GM12878 (cell line): Measurements from ENCODE around the gene MKX. TPM values are rescaled to one million over a fixed set of nuclear protein-coding genes. Genes with fewer than 3 reads are reported as not detected.

Experiments
- ATAC-seq: fragments of 200-7000 bp; cut with Tn5 transposase; 3 replicates; pipeline ENCODE4 v1.9.1; 2020; ENCODE audit warnings: mild to moderate bottlenecking, moderate library complexity
- BruUV-seq: library from RNA; stranded (reverse); fragments of 400-500 nt; replicated peaks from 2 replicates; lab custom pipeline; 2021; lab: Mats Ljungman, UMichigan
- CTCF ChIA-PET: fragments of 300-600 bp; sonication (Branson Sonifier 250); formaldehyde crosslinking; extraction: SDS; loops from one replicate; lab custom pipeline; 2021; ENCODE audit warnings: inconsistent platforms; lab: Yijun Ruan, JAX
- POLR2A ChIA-PET: fragments of 350-600 bp; formaldehyde crosslinking; extraction: SDS; loops from one replicate; lab custom pipeline; 2021; ENCODE audit warnings: inconsistent platforms; lab: Charles Lee
- RAD21 ChIA-PET: fragments of 300-600 bp; sonication (Branson Sonifier 250); formaldehyde crosslinking; loops from one replicate; lab custom pipeline; 2023; ENCODE audit warnings: antibody characterized with exemption; ENCODE audit not compliant: unreplicated experiment; lab: Charles Lee
- SMC1A ChIA-PET: fragments of 300-600 bp; sonication (Branson Sonifier 250); formaldehyde crosslinking; loops from one replicate; lab custom pipeline; 2023; ENCODE audit not compliant: unreplicated experiment, uncharacterized antibody; lab: Charles Lee
- DNase-seq: peaks from one replicate; pipeline ENCODE4 v3.0.0-alpha.2; 2011; ENCODE audit warnings: low read depth, low spot score
- FAIRE-seq: peaks from 3 replicates; lab custom pipeline; 2011; peaks lifted over from hg19 to GRCh38; lab: Jason Lieb, UNC
- H2AFZ ChIP-seq: 2 replicates; pipeline ENCODE4 v1.6.0; 2011; ENCODE audit warnings: low read depth, low read length, control low read depth; ENCODE audit not compliant: control insufficient read depth
- H3K27ac ChIP-seq: 2 replicates; pipeline ENCODE4 v1.5.1; 2011; ENCODE audit warnings: control low read depth; ENCODE audit not compliant: control insufficient read depth, insufficient read depth
- H3K27me3 ChIP-seq, 2 experiments: replicated peaks in 1 of 2; 2 replicates each; pipeline versions ENCODE4 v1.6.0 to v1.6.1; 2011; ENCODE audit warnings: low read length in 1 of 2; ENCODE audit not compliant: control insufficient read depth in 2 of 2, insufficient read depth in 2 of 2
- H3K36me3 ChIP-seq, 2 experiments: 2 replicates each; pipeline ENCODE4 v1.5.1; 2011; ENCODE audit warnings: low read length in 1 of 2; ENCODE audit not compliant: control insufficient read depth in 2 of 2, insufficient read depth in 2 of 2
- H3K4me1 ChIP-seq: 2 replicates; pipeline ENCODE4 v1.6.1; 2011; ENCODE audit warnings: mild to moderate bottlenecking, low read length, moderate library complexity, mixed read lengths; ENCODE audit not compliant: control insufficient read depth, insufficient read depth
- H3K4me2 ChIP-seq: 2 replicates; pipeline ENCODE4 v1.6.0; 2011; ENCODE audit warnings: control low read depth; ENCODE audit not compliant: control insufficient read depth, insufficient read depth
- H3K4me3 ChIP-seq: fragments of 200-600 bp; sonication (generic); 2 replicates; pipeline ENCODE4 v1.5.1; 2016
- H3K79me2 ChIP-seq: 2 replicates; pipeline ENCODE4 v1.6.0; 2011; ENCODE audit warnings: low read length; ENCODE audit not compliant: control insufficient read depth, insufficient read depth
- H3K9ac ChIP-seq: 2 replicates; pipeline ENCODE4 v1.8.0; 2011; ENCODE audit warnings: low read length, control low read depth, mixed read lengths; ENCODE audit not compliant: control insufficient read depth, insufficient read depth
- H3K9me3 ChIP-seq: replicated peaks from 3 replicates; pipeline ENCODE4 v1.5.1; 2011; ENCODE audit warnings: mild to moderate bottlenecking, low read length; ENCODE audit not compliant: control insufficient read depth, insufficient read depth
- H4K20me1 ChIP-seq: 2 replicates; pipeline ENCODE4 v1.6.0; 2011; ENCODE audit not compliant: control insufficient read depth, insufficient read depth
- ATF3 ChIP-seq: IDR thresholded peaks from 2 replicates; pipeline ENCODE4 v1.6.1; 2011; ENCODE audit warnings: low read depth, mild to moderate bottlenecking, low read length, moderate library complexity, borderline replicate concordance; ENCODE audit errors: extremely low read depth
- GABPA ChIP-seq: IDR thresholded peaks from 2 replicates; pipeline ENCODE4 v1.6.1; 2014; ENCODE audit warnings: antibody characterized with exemption, low read depth, mild to moderate bottlenecking, inconsistent platforms
- POU2F2 ChIP-seq: IDR thresholded peaks from 3 replicates; pipeline ENCODE4 v1.6.1; 2011; ENCODE audit warnings: low read depth, mild to moderate bottlenecking, low read length, borderline replicate concordance
- SREBF2 ChIP-seq: IDR thresholded peaks from 2 replicates; pipeline ENCODE4 v1.6.1; 2012; ENCODE audit warnings: mild to moderate bottlenecking, low read length
- SUPT20H ChIP-seq: IDR thresholded peaks from 2 replicates; pipeline ENCODE4 v1.6.1; 2011; ENCODE audit warnings: low read depth, mild to moderate bottlenecking, low read length, moderate library complexity, borderline replicate concordance; ENCODE audit not compliant: control insufficient read depth
- WGBS: methylation state at CpG from one replicate; pipeline ENCODE4 v1.1.6; 2016; ENCODE audit warnings: low lambda C conversion rate; ENCODE audit not compliant: insufficient replicate concordance, insufficient coverage; ENCODE audit errors: missing lambda C conversion rate; 5-methylcytosine and 5-hydroxymethylcytosine counted together
- in situ Hi-C: fragments of 300-500 bp; cut with MboI; formaldehyde crosslinking; loops from 9 replicates; pipeline ENCODE4 v1.14.3; 2018; ENCODE audit warnings: mixed read lengths
- intact Hi-C: fragments of 100-400 bp; cut with micrococcal nuclease; formaldehyde crosslinking; loops from one replicate; pipeline ENCODE4 v1.14.2; 2022; ENCODE audit not compliant: unreplicated experiment
- polyA plus RNA-seq, 11 experiments: library from polyadenylated mRNA; depleted of rRNA in 4 of 11; unstranded in 6 of 11; stranded (reverse) in 5 of 11; fragments of >200 nt; fragmentation: Nextera tagmentation in 4 of 11; fragmentation: Illumina TruSeq in 1 of 11; extraction: Ambion mirVana in 4 of 11; extraction: Trizol in 1 of 11; gene quantifications; 1 replicate in 1 of 11; 2 replicates in 10 of 11; pipeline versions ENCODE4 v1.2.1 to v1.2.3, GENCODE V29; 2011 to 2016; ENCODE audit warnings: inconsistent platforms in 2 of 11, missing spikeins in 2 of 11, low read depth in 1 of 11
- total RNA-seq, 4 experiments: library from RNA; depleted of rRNA in 3 of 4; stranded (reverse); fragments of >200 nt in 3 of 4; fragmentation: Illumina TruSeq in 1 of 4; extraction: Trizol in 1 of 4; gene quantifications; 2 replicates each; pipeline versions ENCODE4 v1.2.1 to v1.2.3, GENCODE V29; 2013 to 2021

MKX gene
- total and polyA plus RNA-seq, 10 of the 15 experiments (the other 5 are each of a cell fraction or from before 2014, with no cell fraction given), result not detected

DNA sequence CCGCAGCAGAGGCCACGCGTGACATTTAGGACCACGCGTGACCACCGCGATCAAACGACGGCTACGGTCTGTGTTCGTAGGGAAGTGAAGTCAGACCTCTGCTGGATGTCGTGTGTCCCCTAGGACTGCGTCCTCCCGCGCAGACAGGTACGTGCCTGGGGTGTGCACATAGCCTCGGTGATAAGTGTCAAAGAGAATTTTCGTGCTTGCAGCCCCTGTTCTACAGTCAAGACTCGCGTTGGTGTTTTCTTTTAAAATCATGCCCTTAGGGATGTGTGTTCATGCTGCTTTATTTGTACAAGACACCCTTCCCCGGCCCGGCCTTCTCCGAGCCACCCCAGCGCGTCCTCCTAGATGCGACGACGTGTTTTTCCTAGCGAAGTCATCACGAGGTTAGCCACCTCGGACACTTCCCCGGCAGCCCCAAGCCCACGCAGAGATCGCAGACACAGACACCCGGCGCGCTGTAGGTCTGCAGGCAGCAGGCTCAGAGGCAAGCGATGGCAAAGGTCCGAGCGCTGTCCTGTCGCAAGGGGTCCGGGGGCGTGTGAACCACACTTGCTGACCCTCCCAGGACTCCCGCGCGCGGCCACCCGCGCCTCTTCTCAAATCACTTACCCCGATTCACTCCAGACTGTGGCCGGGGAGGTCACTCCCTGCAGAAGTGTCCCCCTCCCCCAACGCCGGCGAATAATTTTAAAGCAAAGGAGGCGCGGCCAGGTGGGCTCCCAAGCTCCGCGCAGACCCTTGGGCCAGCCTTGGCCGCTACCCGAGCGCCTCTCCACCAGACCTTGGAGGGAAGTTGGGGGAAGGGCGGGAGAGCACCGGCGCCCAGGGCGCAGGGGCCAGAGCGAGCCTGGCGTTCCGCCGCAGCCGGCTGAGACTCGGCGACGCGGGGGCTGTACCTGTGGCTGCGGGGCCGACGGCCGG, 552 bp downstream of the MKX start:
- Histone ChIP-seq H2AFZ (no peak overlapping the region), H3K4me2 (no peak overlapping the region), H3K9ac (no peak overlapping the region), H3K9me3 (peaks cover 14% of the 10 kb centered on the region; the same call in 2 of the 3 replicates), H3K36me3 (no peaks in the 10 kb centered on the region), H3K4me1 (no peaks in the 10 kb centered on the region), H3K79me2 (no peaks in the 10 kb centered on the region), H3K27ac (no peak overlapping the region), H4K20me1 (no peaks in the 10 kb centered on the region), H3K4me3 (no peak overlapping the region), H3K27me3 (peaks cover 12 to 51% of the 10 kb centered on the region in 2 experiments)
- POLR2A ChIA-PET, result no interaction called here
- no peak for DNase-seq
- no TSS peak for BruUV-seq
- no peak for FAIRE-seq
- in situ Hi-C loops, result loop anchor here (25.0 kb wide), 1 partner anchor 642 kb away; no protein-coding TSS in a partner anchor
- RAD21 ChIA-PET, result no interaction called here
- SMC1A ChIA-PET, result no interaction called here
- TF ChIP-seq SUPT20H, result no peak
- no peak for TF ChIP-seq ATF3
- TF ChIP-seq SREBF2, result no peak
- TF ChIP-seq GABPA, result no peak
- no peak for TF ChIP-seq POU2F2
- WGBS, result 46% methylated on average over 76 of the region's 78 CpGs
- ATAC-seq, result no peak
- CTCF ChIA-PET, result no interaction called here
- intact Hi-C loops, result loop anchor here (5.0 kb wide), 1 partner anchor 497 kb away; no protein-coding TSS in a partner anchor
